Measurements from ENCODE around the gene LDLRAP1.
A peak's percentile ranks its signal among the peaks of the same experiment; 100 is the strongest.

Gene LDLRAP1

DNA sequence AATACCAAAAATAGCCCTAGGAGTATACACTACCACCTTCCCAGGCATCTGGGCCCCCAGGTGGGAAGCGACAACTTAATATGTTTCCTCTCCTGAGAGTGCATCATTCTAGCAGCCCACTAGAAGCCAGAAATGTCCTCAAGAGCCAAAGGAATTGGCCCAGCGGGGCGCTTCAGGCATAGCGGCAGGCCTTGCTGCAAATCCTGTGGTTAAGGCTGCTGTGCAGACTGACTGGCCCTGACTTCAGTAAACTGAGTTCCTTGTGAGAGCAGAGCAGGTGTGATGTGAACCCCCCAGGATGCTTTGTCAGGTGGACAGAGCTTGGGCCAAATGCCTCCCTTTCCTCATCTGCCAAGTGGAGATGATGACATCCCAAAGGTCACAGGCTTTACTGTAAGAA lies 29.7 kb upstream of the LDLRAP1 start:
- FAIRE-seq (no peak), DNase-seq (ENCODE audit: insufficient read length) (no peak)
- no peak for TF ChIP-seq TAF1 (IDR thresholded peaks at IDR 0.05; ENCODE audit: borderline replicate concordance, low read depth, low read length)
- TF ChIP-seq POLR2AphosphoS5 (IDR thresholded peaks at IDR 0.05; ENCODE audit: low read depth, low read length) = no peak
- no peak for TF ChIP-seq POLR2A (IDR thresholded peaks at IDR 0.05; ENCODE audit: low read depth, low read length)

DNA sequence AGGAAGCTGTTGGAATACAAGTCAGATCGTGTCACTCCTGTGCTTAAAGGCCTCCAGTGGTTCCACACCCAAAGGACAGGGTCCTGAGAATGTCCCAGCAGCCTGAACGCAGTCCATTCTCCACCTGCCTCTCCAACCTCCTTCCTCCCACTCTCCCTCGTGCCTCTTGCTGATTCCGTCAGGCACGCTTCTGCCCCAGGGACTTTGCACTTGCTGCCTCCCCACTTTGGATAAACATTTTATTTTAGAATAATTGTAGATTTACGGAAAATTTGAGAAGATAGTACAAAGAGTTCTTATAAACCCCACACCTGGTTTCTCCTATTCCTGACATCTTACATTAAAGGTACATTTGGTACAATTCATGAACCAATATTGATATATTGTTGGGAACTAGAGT lies 28.4 kb upstream of the LDLRAP1 start:
- DNase-seq (ENCODE audit: insufficient read length) (no peak), FAIRE-seq (no peak)
- TF ChIP-seq POLR2A (IDR thresholded peaks at IDR 0.05; ENCODE audit: low read depth, low read length) = no peak
- no peak for TF ChIP-seq POLR2AphosphoS5 (IDR thresholded peaks at IDR 0.05; ENCODE audit: low read depth, low read length)
- no peak for TF ChIP-seq TAF1 (IDR thresholded peaks at IDR 0.05; ENCODE audit: borderline replicate concordance, low read depth, low read length)

DNA sequence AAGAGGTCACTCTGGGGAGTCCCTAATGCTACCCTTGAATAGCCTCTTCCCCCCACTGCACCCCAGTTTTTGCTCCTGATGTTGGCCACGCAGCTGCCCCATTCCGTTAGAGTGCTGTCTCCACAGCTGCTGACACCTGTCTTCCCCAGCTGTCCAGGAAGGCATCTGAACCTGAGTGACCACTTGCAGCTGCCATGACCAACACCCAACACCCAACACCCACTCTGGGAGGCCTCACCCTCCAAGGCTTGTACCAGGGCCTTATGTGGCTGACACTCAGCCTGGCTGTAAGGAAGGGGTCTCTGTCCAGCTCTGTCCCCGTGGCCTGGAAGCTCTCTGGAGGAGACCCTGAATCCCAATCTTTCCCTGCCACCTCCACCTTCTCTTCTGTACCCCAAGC lies 26.7 kb upstream of the LDLRAP1 start:
- DNase-seq (ENCODE audit: insufficient read length) (no peak), FAIRE-seq (no peak)
- no peak for TF ChIP-seq POLR2AphosphoS5 (IDR thresholded peaks at IDR 0.05; ENCODE audit: low read depth, low read length)
- no peak for TF ChIP-seq POLR2A (IDR thresholded peaks at IDR 0.05; ENCODE audit: low read depth, low read length)
- no peak for TF ChIP-seq TAF1 (IDR thresholded peaks at IDR 0.05; ENCODE audit: borderline replicate concordance, low read depth, low read length)

DNA sequence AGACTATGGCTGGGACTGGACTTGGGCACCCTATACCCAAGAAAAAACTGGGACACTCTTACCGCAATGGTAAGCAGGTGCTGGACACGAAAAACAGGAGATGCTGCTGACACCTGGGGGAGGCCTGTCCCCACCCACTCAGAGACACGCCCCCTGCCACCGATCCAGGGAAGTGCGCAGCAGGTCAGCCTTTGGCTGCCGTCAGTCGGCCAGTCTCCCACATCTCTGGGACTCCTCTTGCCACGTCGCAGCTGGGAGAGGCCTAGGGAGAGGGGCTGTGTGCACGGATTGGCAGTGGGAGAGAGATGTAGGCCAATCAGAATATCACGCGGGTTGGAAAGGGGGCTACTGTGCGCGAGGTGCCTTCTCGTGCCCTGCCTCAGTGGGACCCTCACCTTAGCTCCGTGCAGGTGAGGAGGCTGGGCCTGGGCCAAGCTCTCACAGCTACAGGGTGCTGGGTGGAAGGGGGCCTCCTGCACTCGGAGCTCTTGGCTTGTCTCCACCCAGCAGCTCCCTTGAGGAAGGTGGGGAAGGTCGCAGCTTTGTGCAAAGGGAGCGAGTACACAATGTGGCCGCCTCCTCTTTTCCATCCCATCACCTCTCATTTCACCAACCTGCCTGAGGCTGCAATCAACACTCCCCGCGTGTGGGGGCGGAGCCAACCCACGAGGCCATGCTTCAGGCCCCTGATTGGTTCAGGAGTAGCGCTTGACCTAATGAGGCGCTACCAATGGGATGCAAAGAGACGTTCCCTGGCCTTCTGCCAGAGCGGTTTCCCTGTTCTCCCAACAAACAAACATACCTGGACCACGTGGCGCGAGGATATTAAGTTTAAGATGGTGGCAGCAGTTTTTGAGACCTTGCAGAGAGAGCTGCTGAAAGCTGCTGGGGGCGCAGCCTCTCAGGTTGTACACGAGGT lies 25.7 kb upstream of the LDLRAP1 start:
- TF ChIP-seq POLR2AphosphoS5 (IDR thresholded peaks at IDR 0.05; ENCODE audit: low read depth, low read length) (no peak), POLR2A (IDR thresholded peaks at IDR 0.05; ENCODE audit: low read depth, low read length) (no peak), TAF1 (IDR thresholded peaks at IDR 0.05; ENCODE audit: borderline replicate concordance, low read depth, low read length) (no peak)
- FAIRE-seq = no peak
- DNase-seq (ENCODE audit: insufficient read length) = no peak

DNA sequence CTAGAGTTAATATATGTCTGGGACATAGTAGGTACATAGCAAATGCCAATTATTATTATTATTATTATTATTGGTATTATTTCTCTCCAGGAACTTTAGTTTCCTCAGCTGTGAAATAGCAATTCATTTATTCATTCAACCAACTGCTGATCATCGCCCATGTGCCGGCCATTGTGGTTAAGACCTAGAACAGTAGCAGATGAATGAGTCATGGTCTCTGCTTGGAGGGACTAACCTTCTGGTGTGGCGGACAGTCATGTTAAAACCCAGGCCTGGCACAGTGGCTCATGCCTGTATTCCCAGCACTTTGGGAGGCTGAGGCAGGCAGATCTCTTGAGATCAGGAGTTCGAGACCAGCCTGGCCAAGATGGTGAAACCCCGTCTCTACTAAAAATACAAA lies 23.8 kb upstream of the LDLRAP1 start:
- DNase-seq (ENCODE audit: insufficient read length) = no peak
- FAIRE-seq = no peak
- TF ChIP-seq POLR2A (IDR thresholded peaks at IDR 0.05; ENCODE audit: low read depth, low read length) (no peak), POLR2AphosphoS5 (IDR thresholded peaks at IDR 0.05; ENCODE audit: low read depth, low read length) (no peak), TAF1 (IDR thresholded peaks at IDR 0.05; ENCODE audit: borderline replicate concordance, low read depth, low read length) (no peak)

DNA sequence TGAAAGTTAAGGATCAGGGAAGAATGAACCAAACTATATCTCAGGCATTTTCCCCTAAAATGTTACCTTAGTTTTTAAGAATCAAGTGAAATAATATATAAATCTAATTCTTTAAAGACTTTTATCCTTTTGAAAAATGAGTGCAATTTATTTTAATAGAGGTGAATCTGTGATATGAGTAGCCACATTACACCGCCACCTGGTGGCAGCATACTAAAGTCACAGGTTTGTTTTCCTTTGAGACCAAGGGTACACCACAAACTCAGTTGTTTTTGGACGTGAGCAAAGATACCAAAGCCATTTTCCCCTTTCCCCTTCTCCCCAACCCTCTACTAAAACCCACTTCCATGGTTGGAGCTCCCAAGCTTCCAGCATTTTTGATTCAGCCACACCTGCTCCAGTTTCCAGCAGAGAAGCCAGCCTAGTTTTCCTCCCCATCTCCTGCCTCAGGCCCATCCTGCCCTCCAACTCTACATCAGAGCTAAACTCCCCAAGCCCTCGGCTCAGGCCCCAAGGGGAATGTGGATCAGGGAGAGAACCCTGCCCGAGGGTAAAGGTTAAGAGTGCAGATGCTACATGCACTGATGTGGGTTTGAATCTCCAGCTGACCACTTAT lies 22.9 kb upstream of the LDLRAP1 start:
- FAIRE-seq (peak; percentile 53), DNase-seq (ENCODE audit: insufficient read length) (no peak)
- no peak for TF ChIP-seq TAF1 (IDR thresholded peaks at IDR 0.05; ENCODE audit: borderline replicate concordance, low read depth, low read length)

DNA sequence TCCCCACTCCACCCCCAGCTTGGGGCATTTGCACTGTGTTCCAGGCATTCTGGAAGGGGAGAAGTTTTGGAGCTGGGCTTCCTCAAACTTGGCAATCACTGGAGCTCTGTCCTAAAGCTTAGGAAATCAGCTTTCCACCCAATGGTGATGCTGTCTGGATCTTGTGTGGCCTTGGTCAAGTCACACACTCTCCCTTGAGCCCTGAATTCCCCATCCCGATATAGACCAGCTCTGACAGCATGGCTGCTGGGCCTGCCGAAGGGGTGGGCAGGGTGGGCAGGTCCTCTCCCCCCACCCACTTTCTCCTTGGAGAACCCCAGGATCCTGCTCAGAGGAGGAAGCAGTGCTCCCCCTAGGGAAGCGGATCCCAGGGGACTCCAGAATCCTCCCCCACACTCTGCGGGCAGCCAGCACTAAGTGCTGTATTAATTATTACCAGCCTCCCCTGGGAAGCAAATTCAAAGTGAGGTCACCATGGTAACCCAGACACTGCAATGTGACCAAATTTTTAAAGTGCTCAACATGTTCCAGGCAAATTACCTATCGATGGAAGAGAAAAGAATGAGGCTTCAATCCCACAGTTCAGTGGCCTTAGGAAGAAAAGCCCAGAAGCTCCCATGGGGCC lies 21.3 kb upstream of the LDLRAP1 start:
- FAIRE-seq (no peak), DNase-seq (ENCODE audit: insufficient read length) (no peak)
- TF ChIP-seq TAF1 (IDR thresholded peaks at IDR 0.05; ENCODE audit: borderline replicate concordance, low read depth, low read length) (no peak), POLR2AphosphoS5 (IDR thresholded peaks at IDR 0.05; ENCODE audit: low read depth, low read length) (no peak), POLR2A (IDR thresholded peaks at IDR 0.05; ENCODE audit: low read depth, low read length) (no peak)

DNA sequence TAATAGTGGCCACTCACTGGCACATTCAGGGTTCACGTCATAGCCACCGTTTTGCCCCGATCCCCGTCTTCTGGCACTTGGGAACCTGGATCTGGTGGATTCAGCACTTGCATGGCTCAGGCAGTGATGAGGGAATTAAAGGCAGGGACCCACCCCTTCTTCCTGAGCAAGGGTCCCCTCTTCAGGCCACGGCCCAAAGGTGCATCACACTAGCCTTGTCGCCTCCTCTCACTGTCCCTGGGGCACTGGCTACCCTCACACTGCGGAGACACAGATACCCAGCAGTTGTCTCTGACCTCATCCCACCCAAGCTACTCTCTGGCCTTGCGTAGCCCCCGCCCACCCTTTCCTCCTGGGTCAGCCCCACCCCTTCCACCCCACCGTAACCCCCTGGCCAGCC lies 19.9 kb upstream of the LDLRAP1 start:
- no peak for FAIRE-seq
- DNase-seq (ENCODE audit: insufficient read length) = no peak
- no peak for TF ChIP-seq TAF1 (IDR thresholded peaks at IDR 0.05; ENCODE audit: borderline replicate concordance, low read depth, low read length)
- no peak for TF ChIP-seq POLR2A (IDR thresholded peaks at IDR 0.05; ENCODE audit: low read depth, low read length)
- TF ChIP-seq POLR2AphosphoS5 (IDR thresholded peaks at IDR 0.05; ENCODE audit: low read depth, low read length) = no peak

DNA sequence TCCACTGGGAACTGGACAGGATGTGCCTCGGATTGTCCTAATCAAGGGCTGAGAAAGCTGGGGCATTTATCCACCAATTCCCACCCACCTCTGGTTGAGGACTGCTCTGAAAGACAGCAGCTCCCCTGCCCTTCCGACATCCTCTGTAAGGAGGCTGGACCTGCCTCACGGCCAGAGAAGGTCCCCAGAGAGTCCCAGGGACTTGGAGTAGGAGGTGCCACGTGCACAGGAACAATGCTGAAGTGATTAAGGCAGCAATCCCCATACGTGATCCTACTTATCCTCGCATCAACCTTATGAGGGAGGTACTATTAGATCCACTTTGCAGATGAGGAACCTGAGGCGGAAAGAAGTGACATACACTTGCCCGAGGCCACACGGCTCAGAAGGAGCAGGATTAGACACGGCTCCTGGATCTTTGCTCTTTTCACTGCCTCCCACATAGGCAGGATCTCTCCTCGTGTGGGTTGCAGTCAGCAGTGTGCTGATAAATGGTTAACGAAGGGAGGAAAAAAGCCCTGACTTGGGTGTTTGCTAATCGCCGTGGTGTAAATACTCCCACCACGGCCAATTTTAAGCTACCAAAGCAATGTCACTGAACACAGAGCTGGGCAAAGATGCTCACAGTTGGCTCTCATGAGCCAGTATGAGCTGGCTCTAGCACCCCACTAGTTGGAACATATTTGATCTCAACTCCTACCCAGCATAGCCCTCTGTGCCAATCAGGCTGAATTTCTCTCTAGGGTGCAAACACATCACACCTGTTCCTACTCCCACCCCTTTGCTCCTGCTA lies 18.6 kb upstream of the LDLRAP1 start:
- FAIRE-seq (no peak), DNase-seq (ENCODE audit: insufficient read length) (no peak)
- TF ChIP-seq TAF1 (IDR thresholded peaks at IDR 0.05; ENCODE audit: borderline replicate concordance, low read depth, low read length) (no peak), POLR2AphosphoS5 (IDR thresholded peaks at IDR 0.05; ENCODE audit: low read depth, low read length) (no peak), POLR2A (IDR thresholded peaks at IDR 0.05; ENCODE audit: low read depth, low read length) (no peak)

DNA sequence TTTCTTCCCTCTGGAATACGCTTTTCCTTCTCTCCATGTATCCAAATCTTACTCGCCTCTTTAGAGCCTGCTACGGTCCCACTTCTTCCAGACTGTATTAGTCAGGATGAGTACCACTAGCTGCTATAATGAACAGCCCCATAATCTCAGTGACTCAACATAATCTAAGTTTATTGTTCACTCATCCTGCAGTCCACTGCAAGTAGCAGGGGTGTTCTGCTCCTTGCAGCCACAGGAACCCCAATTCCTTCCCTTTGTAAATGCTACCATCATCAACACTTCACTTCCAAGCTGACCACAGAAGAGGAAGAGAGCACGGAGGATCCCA lies 18.1 kb upstream of the LDLRAP1 start:
- DNase-seq (ENCODE audit: insufficient read length) (no peak), FAIRE-seq (no peak)
- no peak for TF ChIP-seq POLR2AphosphoS5 (IDR thresholded peaks at IDR 0.05; ENCODE audit: low read depth, low read length)
- no peak for TF ChIP-seq POLR2A (IDR thresholded peaks at IDR 0.05; ENCODE audit: low read depth, low read length)

DNA sequence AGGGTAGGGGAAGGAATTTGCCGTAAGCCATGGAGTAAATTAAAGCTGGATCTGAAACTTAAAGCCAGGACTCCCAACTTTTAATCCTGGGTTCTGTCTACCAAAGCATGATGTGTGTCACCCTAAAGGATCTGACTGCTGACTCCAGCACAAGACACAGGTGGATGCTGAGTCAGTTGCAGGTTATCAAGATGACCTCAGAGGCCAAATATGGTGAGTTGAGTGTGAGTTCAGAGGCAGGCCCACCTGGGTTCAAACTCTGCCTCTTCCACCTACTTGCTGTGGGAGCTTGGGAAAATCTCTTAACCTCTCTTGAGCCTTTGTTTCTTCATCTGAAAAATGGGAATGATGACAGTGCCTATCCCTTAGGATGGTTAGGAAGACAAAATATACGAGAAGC lies 16.7 kb upstream of the LDLRAP1 start:
- no peak for TF ChIP-seq POLR2AphosphoS5 (IDR thresholded peaks at IDR 0.05; ENCODE audit: low read depth, low read length)
- TF ChIP-seq POLR2A (IDR thresholded peaks at IDR 0.05; ENCODE audit: low read depth, low read length) = no peak
- no peak for TF ChIP-seq TAF1 (IDR thresholded peaks at IDR 0.05; ENCODE audit: borderline replicate concordance, low read depth, low read length)
- no peak for FAIRE-seq
- DNase-seq (ENCODE audit: insufficient read length) = no peak

Measured in GM12892 (cell line).